ENCODE measurements around the gene ABAT.

ABAT gene

DNA sequence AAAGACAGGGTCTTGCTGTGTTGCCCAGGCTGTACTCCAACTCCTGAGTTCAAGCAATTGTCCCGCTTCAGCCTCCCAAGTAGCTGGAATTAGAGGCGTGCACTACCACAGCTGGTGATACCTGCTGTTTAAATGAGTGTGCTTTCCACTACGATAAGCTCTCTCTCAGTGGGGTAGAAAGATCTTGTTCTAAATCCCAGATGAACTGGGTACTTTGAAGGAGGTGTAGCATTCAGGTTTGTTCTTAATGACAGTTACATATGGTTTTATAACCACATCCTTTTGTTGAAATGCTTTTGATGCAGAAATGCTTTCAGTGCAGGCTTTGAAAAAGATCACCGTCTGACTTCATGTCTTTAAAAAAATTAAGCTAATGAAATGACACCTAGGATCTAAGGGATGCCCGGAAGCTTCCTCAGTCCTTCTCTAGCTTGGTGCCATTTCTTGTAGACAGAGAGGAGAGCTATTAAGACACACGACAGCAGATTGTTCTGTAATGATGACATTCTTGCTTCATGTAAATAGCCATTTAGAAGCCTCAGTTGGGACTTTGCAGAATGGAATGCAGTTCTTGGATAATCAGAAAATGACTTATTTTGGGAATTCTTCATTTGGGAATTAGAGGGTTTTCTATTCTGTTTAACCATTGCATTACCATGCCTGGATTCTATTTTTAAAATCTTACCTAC lies 142.7 kb downstream of the ABAT start:
- no peak for DNase-seq (ENCODE audit: low spot score)
- FAIRE-seq: no peak

GRCh38 chr16:8818504-8819270 lies 144.3 kb downstream of the ABAT start:
- FAIRE-seq (no peak), DNase-seq (ENCODE audit: low spot score) (no peak)

GRCh38 chr16:8819411-8820034 lies 145.1 kb downstream of the ABAT start:
- no peak for FAIRE-seq
- DNase-seq (ENCODE audit: low spot score): no peak

- no peak for FAIRE-seq
Observed at GRCh38 chr16:8822403-8822802, 148.0 kb downstream of the ABAT start.

DNA sequence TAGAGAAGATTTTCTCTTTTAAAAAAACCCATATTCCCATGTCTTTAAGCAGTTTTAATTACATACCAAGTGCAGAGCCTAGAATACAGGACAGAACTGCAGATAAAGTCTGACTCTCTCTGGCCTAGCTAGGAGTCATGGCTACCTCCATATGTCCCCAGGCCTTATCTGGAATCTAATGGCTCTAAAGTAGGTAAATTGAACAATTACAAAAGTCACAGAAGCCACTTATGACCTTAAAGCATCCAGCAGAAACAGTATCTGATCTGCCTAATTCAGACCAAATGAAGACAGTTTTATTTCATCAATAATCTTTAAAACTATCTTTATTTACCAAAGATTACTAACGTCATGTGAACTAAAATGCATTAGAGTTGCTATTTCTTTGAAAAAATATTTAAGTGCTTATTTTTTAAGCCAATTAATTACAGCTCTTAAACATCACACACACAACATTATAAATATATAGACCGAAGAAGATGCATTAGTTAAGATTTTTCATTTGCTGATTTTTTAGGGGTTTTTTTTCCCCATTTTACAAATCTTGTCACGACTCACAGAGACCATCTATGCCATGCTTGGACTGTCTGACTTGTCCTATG lies 152.0 kb downstream of the ABAT start:
- FAIRE-seq (no peak), DNase-seq (ENCODE audit: low spot score) (no peak)

More at GRCh38 chr16:8822403-8822802, 148.0 kb downstream of the ABAT start:
- DNase-seq (ENCODE audit: low spot score): no peak

DNA sequence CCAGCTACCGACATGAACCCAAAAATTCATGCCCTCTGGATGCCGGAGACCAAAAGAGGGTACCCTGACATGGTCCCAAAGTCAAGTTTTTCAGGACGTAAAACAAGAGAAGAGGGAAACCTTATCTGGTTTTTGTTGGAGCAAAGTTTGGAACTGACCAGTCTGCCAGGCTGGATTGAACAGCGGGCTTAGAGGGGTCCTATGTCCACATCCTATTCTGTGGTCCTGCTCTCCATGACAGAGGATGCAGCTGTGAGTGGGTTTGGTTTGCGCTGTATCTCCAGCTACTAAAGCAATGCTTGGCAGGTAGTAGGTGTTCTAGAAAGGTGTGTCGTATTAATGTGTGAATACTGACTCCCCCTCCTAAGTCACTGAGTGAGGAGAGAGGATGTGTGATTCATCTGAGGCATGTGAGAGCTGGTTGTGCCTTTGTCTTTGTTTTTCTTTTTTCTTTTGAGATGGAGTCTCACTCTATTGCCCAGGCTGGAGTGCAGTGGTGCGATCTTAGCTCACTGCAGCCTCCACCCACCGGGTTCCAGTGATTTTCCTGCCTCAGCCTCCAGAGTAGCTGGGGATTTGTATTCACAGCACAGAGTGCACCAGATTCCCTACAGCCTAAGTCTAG lies 154.2 kb downstream of the ABAT start:
- DNase-seq (ENCODE audit: low spot score): no peak
- no peak for FAIRE-seq

- DNase-seq (ENCODE audit: low spot score) (no peak), FAIRE-seq (no peak)
Observed at GRCh38 chr16:8831450-8831849, 157.0 kb downstream of the ABAT start.

DNA sequence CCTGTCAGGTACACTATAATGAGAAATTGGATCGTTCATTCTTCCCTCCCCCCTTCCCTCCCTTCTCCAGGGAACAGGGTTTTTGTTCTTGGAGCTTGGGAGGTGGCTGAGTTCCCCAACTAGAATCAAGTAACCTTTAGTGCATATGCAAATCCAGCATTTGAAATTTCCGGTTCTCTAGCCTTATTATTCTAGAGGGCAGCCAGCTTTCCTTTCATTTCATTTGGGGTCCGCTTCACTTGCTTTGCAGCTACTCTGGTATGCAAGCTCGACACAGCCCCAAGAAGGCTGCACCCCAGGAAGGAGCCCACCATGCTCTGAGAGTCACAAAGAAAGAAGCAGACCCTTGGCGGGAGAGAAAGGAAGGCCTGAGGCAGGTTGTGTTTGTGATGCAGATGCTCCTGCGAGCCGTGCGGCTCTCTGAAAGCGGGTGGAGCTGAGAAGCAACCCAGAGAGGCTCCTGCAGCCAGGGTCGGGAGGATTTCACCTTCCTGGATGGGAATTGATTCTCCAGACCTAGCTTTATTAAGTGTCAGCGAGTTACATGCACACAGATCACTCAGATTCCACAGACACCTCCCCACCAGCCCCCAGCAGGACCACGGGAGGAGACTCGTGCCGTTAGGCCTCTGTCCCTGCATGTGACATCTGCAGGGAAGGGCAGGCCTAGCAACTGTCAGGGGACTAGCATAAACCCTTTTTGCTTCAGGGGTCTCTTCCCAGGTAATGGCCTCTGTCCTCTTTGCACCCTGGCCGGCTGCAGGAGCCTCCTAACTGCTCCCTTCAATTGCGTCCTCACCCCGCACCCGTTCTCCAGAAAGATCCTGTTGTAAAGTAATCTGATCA lies 157.7 kb downstream of the ABAT start:
- no peak for FAIRE-seq
- DNase-seq (ENCODE audit: low spot score): no peak

DNA sequence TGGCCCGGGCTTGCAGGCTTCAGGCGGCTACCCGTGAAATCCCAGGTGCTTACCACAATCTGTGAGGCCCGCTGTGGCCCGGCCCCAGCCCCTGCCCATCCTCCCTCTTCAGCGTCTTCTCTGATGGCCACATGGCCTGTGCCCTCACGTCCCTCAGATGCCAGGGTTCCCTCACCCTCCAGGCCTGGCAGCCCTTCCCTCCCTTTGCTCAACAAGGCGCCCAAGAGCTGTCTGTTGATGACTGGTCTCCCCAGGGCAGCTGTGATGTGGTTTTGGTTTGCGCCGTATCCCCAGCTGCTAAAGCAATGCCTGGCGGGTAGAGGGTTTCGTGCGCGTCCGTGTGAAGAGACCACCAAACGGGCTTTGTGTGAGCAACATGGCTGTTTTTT lies 158.3 kb downstream of the ABAT start:
- FAIRE-seq (no peak), DNase-seq (ENCODE audit: low spot score) (no peak)

All from RCC 7860 (cell line).